Left lung (tissue), 10 donors: ENCODE measurements around the gene PPY. TPM values are rescaled to one million over a fixed set of nuclear protein-coding genes. Genes with fewer than 3 reads are reported as not detected.
"Not testable (repeated sequence)": the region's sequence is repeated elsewhere in the genome, so short reads cannot be mapped to it uniquely, and the experiment has no call there.

ENCODE experiments used
- ATAC-seq: fragments of 200-7000 bp; cut with Tn5 transposase; one replicate; pipeline ENCODE4 v1.9.1; 2020; ENCODE audit warnings: moderate library complexity
- DNase-seq, 4 donors: peaks; one replicate each; pipeline ENCODE4 v3.0.0-alpha.2; 2013 to 2020
- H3K27ac ChIP-seq, 2 donors: fragments of 200-600 bp; sonication (generic) in 1 of 2; one replicate each; pipeline versions ENCODE4 v1.5.0 to v1.8.0; 2020 to 2021
- H3K27me3 ChIP-seq, 2 donors: fragments of 200-600 bp; sonication (generic) in 1 of 2; one replicate each; pipeline versions ENCODE4 v1.5.0 to v1.8.0; 2020 to 2021
- H3K36me3 ChIP-seq, 2 donors: fragments of 200-600 bp; sonication (generic) in 1 of 2; one replicate each; pipeline versions ENCODE4 v1.5.0 to v1.8.0; 2020 to 2021
- H3K4me1 ChIP-seq, 2 donors: fragments of 200-600 bp; one replicate each; pipeline ENCODE4 v1.8.0; 2021
- H3K4me3 ChIP-seq, 2 donors: fragments of 200-600 bp; sonication (generic) in 1 of 2; one replicate each; pipeline versions ENCODE4 v1.5.0 to v1.8.0; 2020 to 2021; ENCODE audit warnings: mild to moderate bottlenecking in 1 of 2
- H3K9me3 ChIP-seq, 2 donors: fragments of 200-600 bp; sonication (generic) in 1 of 2; one replicate each; pipeline versions ENCODE4 v1.5.0 to v1.8.0; 2020 to 2021
- CTCF ChIP-seq, 2 donors: fragments of 200-600 bp; sonication (generic) in 1 of 2; IDR thresholded peaks; one replicate each; pipeline versions ENCODE4 v1.5.0 to v1.8.0; 2021; ENCODE audit warnings: antibody characterized with exemption in 2 of 2
- intact Hi-C, 2 donors: fragments of 100-400 bp; cut with DNase I; formaldehyde crosslinking; loops; one replicate each; pipeline versions ENCODE4 v1.11.2 to v1.14.2; 2022
- polyA plus RNA-seq, 6 donors: library from polyadenylated mRNA; unstranded; fragments of 120-200 nt; gene quantifications; one replicate each; pipeline ENCODE4 v1.2.1, GENCODE V29; 2013; ENCODE audit not compliant: insufficient read length in 6 of 6
- total RNA-seq, 2 donors: library from RNA; stranded (reverse); fragmentation: NEBNext Ultra II Directional; extraction: Animal tissue kit (Norgen Biotek cat#: 25700); gene quantifications; one replicate each; pipeline ENCODE4 v1.2.1, GENCODE V29; 2021
- donor health status: DM: no; HTN: yes; CAD: no.
- donor health status: DM: no; HTN: no; CAD: no.

Gene PPY
- total and polyA plus RNA-seq, 8 donors, result 0.36 to 4.9 (median 1.5) TPM; not detected in 2

- intact Hi-C loops, result no loop called here
- no peak for TF ChIP-seq CTCF (IDR thresholded peaks at IDR 0.05)
- Histone ChIP-seq H3K27ac (no peak overlapping the region), H3K9me3 (no peaks in the 10 kb centered on the region), H3K27me3 (peaks cover 0 to 49% of the 10 kb centered on the region in 2 donors), H3K4me1 (peaks cover 6 to 12% of the 10 kb centered on the region in 2 donors), H3K36me3 (no peaks in the 10 kb centered on the region), H3K4me3 (no peak overlapping the region)
- ATAC-seq, result no peak
- DNase-seq, result no peak
Observed at GRCh38 chr17:43898446-43898845, 43.8 kb downstream of the PPY start.

DNA sequence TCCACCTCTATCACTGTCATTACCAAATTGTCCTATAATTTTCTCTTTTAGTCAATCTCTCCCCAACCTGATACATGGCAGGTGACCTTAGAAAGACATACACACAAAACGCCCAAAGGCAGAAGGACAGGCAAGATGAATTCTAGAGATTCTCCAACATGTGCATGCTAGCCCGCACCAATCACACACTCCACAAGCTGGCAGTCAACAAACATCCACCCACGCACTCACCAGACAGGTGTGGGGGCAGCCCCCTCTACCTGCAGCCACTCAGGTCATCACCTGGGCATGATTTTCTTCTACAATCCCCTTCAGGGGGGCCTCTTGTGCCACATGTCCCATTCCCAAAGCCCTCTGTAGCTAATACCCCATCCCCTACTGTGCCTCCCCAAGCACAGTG, 44.4 kb downstream of the PPY start:
- H3K36me3 ChIP-seq, result no peaks in the 10 kb centered on the region
- DNase-seq, result no peak
- H3K4me3 ChIP-seq, result no peak overlapping the region
- no peaks in the 10 kb centered on the region for H3K9me3 ChIP-seq
- intact Hi-C loops, result no loop called here
- peaks cover 6 to 12% of the 10 kb centered on the region in 2 donors for H3K4me1 ChIP-seq
- H3K27me3 ChIP-seq, result peaks cover 0 to 44% of the 10 kb centered on the region in 2 donors
- H3K27ac ChIP-seq, result no peak overlapping the region
- ATAC-seq, result no peak
- no peak for TF ChIP-seq CTCF (IDR thresholded peaks at IDR 0.05)

GRCh38 chr17:43894494-43894893, 47.8 kb downstream of the PPY start:
- H3K27ac ChIP-seq, H3K4me1 ChIP-seq, intact Hi-C loops, DNase-seq, H3K4me3 ChIP-seq, ATAC-seq, H3K9me3 ChIP-seq, H3K36me3 ChIP-seq: not testable (repeated sequence)
- peaks cover 0 to 16% of the 10 kb centered on the region in 2 donors for H3K27me3 ChIP-seq

DNA sequence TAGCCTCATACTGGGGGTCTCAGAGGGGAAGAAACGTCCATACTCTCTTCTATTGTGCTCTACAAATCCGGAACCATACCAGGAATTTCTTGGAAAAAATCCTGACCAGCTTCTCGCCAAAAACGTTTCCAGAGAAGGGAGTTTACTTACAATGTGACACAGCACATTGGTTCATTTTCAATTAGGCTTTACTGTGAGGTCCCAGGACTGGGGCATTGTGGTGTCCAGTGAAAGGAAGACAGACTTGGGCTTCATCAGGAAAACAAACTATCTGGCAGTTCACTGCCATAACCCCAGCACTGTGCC, 49.7 kb downstream of the PPY start:
- Histone ChIP-seq H3K27me3 (peaks cover 0 to 11% of the 10 kb centered on the region in 2 donors), H3K4me1 (no peaks in the 10 kb centered on the region), H3K27ac (no peak overlapping the region), H3K4me3 (no peak overlapping the region), H3K36me3 (no peaks in the 10 kb centered on the region), H3K9me3 (no peaks in the 10 kb centered on the region)
- DNase-seq, result no peak
- intact Hi-C loops, result no loop called here
- TF ChIP-seq CTCF (IDR thresholded peaks at IDR 0.05), result no peak
- ATAC-seq, result no peak

DNA sequence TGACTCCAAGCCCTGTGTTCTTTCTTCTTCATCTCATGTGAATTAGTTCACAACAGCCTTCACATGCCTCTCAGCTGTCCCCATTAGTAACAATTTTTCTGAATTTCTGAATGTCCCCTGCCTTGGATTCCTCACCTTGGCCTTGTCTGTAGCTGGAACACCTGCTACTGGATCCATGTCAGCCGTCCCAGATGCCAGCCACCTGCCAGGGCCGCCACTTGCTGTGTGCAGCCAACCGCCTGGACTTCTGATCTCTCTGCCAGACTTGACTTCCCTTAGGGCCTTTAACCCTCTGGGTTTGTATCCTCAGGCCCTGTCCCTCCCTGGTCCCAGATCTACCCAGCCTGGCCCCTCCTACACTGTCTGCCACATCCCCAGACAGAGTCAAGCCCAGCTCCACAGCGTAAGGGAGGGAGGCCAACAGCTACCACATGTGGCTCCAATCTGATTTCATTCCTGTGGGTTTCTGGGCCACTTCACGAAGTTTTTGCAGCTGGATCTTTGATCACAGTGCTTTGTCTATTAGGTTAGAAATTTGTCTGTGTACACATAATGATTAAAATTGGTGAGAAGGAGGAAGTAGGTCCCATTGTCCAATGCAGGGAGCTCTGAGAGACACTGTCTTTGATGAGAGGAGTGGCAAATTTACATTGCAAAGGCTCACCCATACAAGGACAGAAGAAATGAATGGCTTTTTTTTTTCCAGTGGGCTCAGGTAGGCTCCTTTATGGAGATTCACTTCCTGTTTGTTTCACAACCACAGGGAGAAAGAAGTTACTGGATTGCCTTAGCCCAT, 50.2 kb downstream of the PPY start:
- no peaks in the 10 kb centered on the region for H3K4me1 ChIP-seq
- H3K27ac ChIP-seq, result no peak overlapping the region
- DNase-seq (no peak), ATAC-seq (no peak)
- peaks cover 0 to 10% of the 10 kb centered on the region in 2 donors for H3K27me3 ChIP-seq
- no peak overlapping the region for H3K4me3 ChIP-seq
- no peaks in the 10 kb centered on the region for H3K9me3 ChIP-seq
- no peaks in the 10 kb centered on the region for H3K36me3 ChIP-seq
- TF ChIP-seq CTCF (IDR thresholded peaks at IDR 0.05), result no peak
- intact Hi-C loops, result no loop called here

Other genes with a start within 250 kb of the PPY start
- under 1 TPM in 1 of 2 donors, not detected in 1; 0.12 TPM for gene SOST, start 183.7 kb downstream of the PPY start, total RNA-seq
- gene SOST, start 183.7 kb downstream of the PPY start, polyA plus RNA-seq, result under 1 TPM in 4 of 6 donors, not detected in 2; 0.11 to 0.66 (median 0.19) TPM
- 100 to 1,000 TPM in 1 of 2 donors, 10 to 100 TPM in 1; 95.8 to 105 TPM for gene DUSP3, start 163.5 kb downstream of the PPY start, total RNA-seq
- 10 to 100 TPM; 30.9 to 37.8 (median 32.3) TPM for gene DUSP3, start 163.5 kb downstream of the PPY start, polyA plus RNA-seq
- not detected for gene CFAP97D1, start 162.0 kb downstream of the PPY start, total RNA-seq
- gene CFAP97D1, start 162.0 kb downstream of the PPY start, polyA plus RNA-seq, result under 1 TPM in 4 of 6 donors, not detected in 2; 0.06 to 0.11 (median 0.07) TPM
- 10 to 100 TPM; 14.4 to 17.9 TPM for gene MPP3, start 109.3 kb downstream of the PPY start, total RNA-seq
- gene MPP3, start 109.3 kb downstream of the PPY start, polyA plus RNA-seq, result 10 to 100 TPM in 5 of 6 donors, 1 to 10 TPM in 1; 8.0 to 14.4 (median 11.6) TPM
- gene CD300LG, start 95.3 kb downstream of the PPY start, total RNA-seq, result 1 to 10 TPM; 1.6 to 7.1 TPM
- gene CD300LG, start 95.3 kb downstream of the PPY start, polyA plus RNA-seq, result 1 to 10 TPM in 5 of 6 donors, under 1 TPM in 1; 0.53 to 1.9 (median 1.4) TPM
- 1 to 10 TPM; 1.5 to 1.7 TPM for gene MPP2, start 34.9 kb downstream of the PPY start, total RNA-seq
- gene MPP2, start 34.9 kb downstream of the PPY start, polyA plus RNA-seq, result 1 to 10 TPM; 3.8 to 4.9 (median 4.6) TPM
- gene PYY, start 11.5 kb upstream of the PPY start, total RNA-seq, result not detected
- under 1 TPM in 4 of 6 donors, not detected in 2; 0.21 to 0.68 (median 0.43) TPM for gene PYY, start 11.5 kb upstream of the PPY start, polyA plus RNA-seq
- 1 to 10 TPM; 5.2 to 7.0 TPM for gene NAGS, start 62.1 kb upstream of the PPY start, total RNA-seq
- gene NAGS, start 62.1 kb upstream of the PPY start, polyA plus RNA-seq, result 1 to 10 TPM; 2.4 to 4.1 (median 3.2) TPM
- 10 to 100 TPM; 29.7 to 35.0 TPM for gene TMEM101, start 72.5 kb upstream of the PPY start, total RNA-seq
- 10 to 100 TPM; 38.0 to 49.4 (median 44.7) TPM for gene TMEM101, start 72.5 kb upstream of the PPY start, polyA plus RNA-seq
- 10 to 100 TPM; 47.6 to 53.2 TPM for gene LSM12, start 124.2 kb upstream of the PPY start, total RNA-seq
- 10 to 100 TPM; 31.3 to 38.3 (median 35.4) TPM for gene LSM12, start 124.2 kb upstream of the PPY start, polyA plus RNA-seq
- gene G6PC3, start 128.3 kb upstream of the PPY start, total RNA-seq, result 10 to 100 TPM; 47.4 to 62.6 TPM
- gene G6PC3, start 128.3 kb upstream of the PPY start, polyA plus RNA-seq, result 10 to 100 TPM; 47.3 to 64.9 (median 51.6) TPM
- 10 to 100 TPM; 28.0 to 43.5 TPM for gene HDAC5, start 181.2 kb upstream of the PPY start, total RNA-seq
- gene HDAC5, start 181.2 kb upstream of the PPY start, polyA plus RNA-seq, result 10 to 100 TPM; 56.7 to 61.4 (median 57.8) TPM
- gene HROB, start 199.5 kb upstream of the PPY start, total RNA-seq, result 1 to 10 TPM; 2.3 to 2.7 TPM
- 1 to 10 TPM; 4.0 to 6.7 (median 5.2) TPM for gene HROB, start 199.5 kb upstream of the PPY start, polyA plus RNA-seq
- gene ASB16, start 228.2 kb upstream of the PPY start, total RNA-seq, result not detected
- 1 to 10 TPM; 2.4 to 3.8 (median 3.5) TPM for gene ASB16, start 228.2 kb upstream of the PPY start, polyA plus RNA-seq
- gene TMUB2, start 244.5 kb upstream of the PPY start, total RNA-seq, result 10 to 100 TPM; 33.6 to 41.8 TPM
- gene TMUB2, start 244.5 kb upstream of the PPY start, polyA plus RNA-seq, result 10 to 100 TPM; 50.6 to 56.7 (median 53.6) TPM